LHCN-M2 (cell line): Measurements from ENCODE around the gene CRACDL. TPM values are rescaled to one million over a fixed set of nuclear protein-coding genes. Genes with fewer than 3 reads are reported as not detected.

Source experiments
- DNase-seq: peaks from one replicate; pipeline ENCODE4 v3.0.0-alpha.2; 2012; ENCODE audit warnings: low read depth
- total RNA-seq: library from RNA; depleted of rRNA; stranded (reverse); fragments of >200 nt; gene quantifications from 2 replicates; pipeline ENCODE4 v1.2.3, GENCODE V29; 2014

The CRACDL gene
- total RNA-seq, 1 experiment from 2014 or later = not detected

GRCh38 chr2:98859323-98859722 is 76.7 kb downstream of the CRACDL start:
- DNase-seq = no peak

DNA sequence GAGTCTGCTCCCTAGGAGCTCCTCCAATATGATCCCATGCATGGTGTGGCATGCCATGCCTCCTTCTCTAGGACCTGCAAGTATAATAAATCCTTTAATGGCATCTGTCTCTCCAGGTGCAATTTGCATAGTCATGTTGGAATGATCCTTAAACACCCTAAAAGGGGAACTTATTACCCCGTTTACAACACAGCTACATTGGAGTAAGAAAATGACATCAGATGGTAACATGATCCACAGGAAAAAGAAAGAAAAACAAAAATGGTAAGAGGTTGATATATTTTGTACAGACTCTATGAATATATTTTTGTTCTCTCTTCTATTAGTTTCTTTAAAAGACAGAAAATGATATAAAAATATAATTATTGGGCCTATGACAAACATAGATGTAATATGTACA is 79.0 kb downstream of the CRACDL start:
- DNase-seq = no peak

DNA sequence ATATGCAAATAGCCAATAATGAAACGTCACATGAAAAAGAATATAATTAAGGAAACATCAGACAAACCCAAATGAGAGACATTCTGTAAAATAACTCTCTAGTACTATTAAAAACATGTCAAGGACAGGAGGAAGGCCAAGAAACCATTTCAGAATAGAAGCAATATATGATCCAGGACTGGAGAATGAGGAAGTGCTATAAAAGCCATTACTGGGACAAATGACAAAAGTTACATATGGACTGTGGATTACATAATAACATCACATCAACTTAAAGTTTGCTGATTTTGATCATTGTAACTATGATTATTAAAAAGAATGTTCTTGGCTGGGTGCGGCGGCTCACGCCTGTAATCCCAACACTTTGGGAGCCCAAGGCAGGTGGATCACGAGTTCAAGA is 81.3 kb downstream of the CRACDL start:
- DNase-seq = no peak

- no peak for DNase-seq
These were observed 83.1 kb downstream of the CRACDL start for GRCh38 chr2:98852932-98853331.

GRCh38 chr2:98850074-98850473 is 86.0 kb downstream of the CRACDL start:
- no peak for DNase-seq

DNA sequence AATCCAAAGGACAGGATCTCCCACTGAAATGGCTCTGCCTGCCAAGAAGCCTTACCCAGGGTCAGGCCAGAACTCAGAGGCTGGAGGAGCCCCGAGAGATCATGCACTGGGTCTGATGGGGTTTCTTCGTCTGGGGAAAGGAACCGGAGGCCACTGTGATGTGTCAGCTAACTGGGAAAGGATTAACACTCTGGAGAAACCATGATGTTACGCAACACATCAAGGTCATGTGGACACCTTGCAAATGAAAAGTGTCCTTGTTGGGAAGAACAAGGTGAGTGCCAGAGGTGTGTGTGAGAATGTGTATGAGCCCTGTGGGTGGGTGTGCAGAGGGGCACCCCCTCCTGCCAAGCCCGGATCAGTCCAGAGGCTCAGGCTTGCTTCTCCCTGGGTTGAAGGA is 86.9 kb downstream of the CRACDL start:
- DNase-seq = no peak

DNA sequence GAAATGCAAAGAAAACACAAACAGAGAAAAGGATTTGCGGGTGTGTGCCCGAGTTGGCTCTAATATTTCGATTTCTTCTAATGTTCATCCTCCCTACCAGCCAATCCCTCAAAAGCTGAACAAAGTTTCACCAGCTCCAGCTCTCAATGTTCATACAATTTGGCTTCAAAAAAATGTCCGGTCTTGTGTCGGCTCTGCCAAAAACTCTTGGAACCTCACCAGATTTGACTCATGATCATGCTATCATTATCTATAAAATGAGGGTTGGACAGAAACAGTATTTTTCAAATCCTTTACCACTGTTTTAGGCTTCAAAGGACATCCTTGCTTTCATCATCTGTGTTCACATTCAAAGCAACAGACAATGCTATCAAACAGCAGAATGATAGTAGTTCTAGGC is 88.2 kb downstream of the CRACDL start:
- no peak for DNase-seq

- no peak for DNase-seq
These were observed 90.0 kb downstream of the CRACDL start for GRCh38 chr2:98846041-98846440.

DNA sequence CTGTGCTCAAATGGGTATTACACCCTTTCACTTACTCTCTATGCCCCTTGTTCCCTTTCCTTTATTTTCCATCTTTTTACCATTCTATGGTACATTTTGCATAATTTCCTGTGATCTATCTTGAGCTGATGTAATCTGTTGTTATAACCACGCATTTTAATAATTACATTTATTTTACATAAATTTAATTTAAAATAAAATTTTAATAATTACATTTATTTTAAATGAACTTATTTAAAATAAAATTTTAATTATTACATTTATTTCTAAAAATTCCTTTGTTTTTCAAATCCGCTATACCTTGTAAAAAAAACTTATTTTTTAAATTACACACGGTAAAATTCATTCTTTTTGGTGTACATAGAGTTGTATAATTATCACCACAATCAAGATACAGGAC is 93.9 kb downstream of the CRACDL start:
- no peak for DNase-seq

DNA sequence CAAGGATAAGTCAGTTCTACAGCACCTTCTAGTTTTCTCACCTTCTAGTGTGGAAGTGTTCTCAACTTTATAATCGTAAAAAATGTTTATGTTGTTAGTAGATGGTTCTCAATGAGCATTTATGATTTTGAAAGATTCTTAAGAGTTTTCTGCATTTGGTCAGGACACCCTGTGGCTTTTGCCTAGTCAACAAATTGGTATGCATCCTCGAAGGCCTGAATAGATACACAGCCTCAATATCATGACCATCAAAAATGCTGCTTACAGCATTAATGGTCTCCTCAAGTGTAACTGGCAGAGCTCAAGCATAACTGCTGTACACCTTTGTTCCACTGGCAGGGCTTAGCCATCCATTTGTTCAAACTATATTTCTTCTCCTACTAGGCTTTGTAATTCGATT is 96.7 kb downstream of the CRACDL start:
- DNase-seq = peak; percentile 43

- no peak for DNase-seq
These were observed 100.1 kb downstream of the CRACDL start for GRCh38 chr2:98835831-98836385.

- DNase-seq = no peak
These were observed 102.1 kb downstream of the CRACDL start for GRCh38 chr2:98833917-98834263.

GRCh38 chr2:98833172-98833916 is 102.7 kb downstream of the CRACDL start:
- DNase-seq = no peak

DNA sequence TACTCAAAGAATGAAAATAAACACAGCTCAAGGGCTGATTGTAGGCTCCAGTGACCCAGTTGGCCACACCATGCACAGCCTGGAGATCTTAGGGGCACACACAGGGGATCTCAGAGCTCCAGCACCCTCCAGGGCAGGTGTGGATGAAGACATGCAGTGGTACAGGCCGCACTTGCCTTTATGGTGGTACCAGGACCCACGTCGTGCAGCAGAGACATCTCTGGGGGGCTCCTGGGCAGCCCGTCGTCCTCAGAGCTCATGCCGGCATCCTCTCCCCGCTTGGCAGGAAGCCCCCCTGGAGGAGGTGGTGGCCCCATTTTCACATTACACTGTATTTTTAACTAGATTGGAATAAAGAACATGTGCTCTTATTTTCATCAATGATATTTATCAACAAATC is 103.9 kb downstream of the CRACDL start:
- no peak for DNase-seq

DNA sequence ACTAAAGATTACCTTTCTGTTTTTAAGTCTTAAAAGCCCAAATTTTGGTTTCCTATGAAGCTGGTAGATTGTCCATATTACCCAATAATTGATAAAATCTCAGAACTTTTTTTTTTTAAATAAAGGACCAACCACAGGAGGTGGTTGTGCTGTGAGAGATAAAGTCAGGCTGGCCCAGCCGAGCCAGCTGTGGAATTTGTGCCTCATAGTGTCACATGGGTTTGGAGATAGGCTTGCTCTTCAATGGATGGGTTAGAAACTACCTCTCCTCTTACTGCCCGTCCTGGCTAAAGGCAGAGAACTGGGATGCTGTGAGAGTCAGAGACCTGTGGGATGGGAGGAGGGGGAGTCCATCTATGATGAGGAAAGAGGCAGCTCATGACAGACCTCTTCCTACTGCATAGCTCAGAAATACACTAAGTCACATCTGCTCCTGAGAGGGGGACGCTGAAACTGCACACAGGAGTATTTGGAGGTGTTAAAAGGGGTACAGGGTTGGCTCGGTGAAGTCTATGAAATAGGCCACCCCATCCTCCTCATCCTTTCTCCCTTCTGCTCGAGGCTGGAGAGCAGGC is 105.4 kb downstream of the CRACDL start:
- no peak for DNase-seq

DNA sequence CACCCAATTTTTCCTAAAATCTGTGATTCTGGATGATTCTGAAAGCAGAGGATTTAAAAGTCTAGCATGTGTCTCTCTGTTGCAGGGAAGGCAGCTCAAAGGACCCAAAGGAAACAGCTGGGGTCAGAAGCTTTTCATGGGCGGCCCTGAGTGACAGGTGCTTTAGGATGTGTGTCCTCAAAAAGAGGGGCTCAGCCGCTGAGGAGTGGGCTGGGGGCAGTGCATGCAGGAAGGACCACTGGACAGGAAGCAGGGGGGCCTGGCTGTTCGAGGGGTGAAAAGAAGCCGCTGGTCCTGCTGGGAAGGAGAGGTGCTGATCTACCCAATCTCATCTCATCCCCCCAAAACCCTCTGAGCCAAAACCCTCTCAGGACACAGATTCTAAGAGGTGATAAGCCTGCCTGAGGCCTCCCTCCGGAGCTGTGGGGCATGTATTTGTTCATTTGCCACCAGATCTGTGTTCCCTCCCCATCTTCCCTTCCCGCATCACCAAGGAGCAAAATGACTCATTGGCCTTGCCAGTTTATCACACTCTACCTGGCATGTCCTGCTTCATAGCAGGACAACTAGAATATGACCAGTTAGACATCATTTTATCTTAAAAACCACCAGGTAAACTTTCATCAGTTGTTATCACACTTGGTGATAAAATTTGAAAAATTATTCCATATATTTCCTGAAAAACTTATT is 106.3 kb downstream of the CRACDL start:
- no peak for DNase-seq

- DNase-seq = no peak
These were observed 107.1 kb downstream of the CRACDL start for GRCh38 chr2:98828793-98829371.

DNA sequence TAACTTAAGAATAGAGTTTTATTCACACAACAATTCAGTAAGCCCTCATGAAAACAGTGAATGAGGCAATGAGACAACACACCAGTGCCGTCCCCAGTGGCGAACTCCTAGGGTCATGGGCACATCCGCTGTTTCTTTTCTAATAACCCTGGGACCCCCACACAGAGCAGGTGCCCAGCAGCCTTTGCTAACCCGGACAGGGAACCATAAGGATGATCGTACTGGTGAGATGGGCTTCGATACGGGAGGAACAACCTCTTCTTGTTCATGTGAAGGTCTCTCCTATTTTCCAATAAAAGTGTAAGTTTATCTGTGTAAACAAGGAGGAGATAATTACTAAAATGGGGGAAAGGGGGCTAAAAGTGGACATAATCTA is 107.7 kb downstream of the CRACDL start:
- DNase-seq = no peak

- no peak for DNase-seq
These were observed 108.2 kb downstream of the CRACDL start for GRCh38 chr2:98827625-98828368.

GRCh38 chr2:98826856-98827255 is 109.2 kb downstream of the CRACDL start:
- DNase-seq = no peak

- no peak for DNase-seq
These were observed 110.2 kb downstream of the CRACDL start for GRCh38 chr2:98825858-98826257.

- DNase-seq = no peak
These were observed 110.6 kb downstream of the CRACDL start for GRCh38 chr2:98825404-98825803.
